ENCODE data around the gene FBLN2. TPM values are rescaled to one million over a fixed set of nuclear protein-coding genes. Genes with fewer than 3 reads are reported as not detected.

Gene FBLN2
- total RNA-seq, 1 experiment from 2014 or later = 0.39 TPM

DNA sequence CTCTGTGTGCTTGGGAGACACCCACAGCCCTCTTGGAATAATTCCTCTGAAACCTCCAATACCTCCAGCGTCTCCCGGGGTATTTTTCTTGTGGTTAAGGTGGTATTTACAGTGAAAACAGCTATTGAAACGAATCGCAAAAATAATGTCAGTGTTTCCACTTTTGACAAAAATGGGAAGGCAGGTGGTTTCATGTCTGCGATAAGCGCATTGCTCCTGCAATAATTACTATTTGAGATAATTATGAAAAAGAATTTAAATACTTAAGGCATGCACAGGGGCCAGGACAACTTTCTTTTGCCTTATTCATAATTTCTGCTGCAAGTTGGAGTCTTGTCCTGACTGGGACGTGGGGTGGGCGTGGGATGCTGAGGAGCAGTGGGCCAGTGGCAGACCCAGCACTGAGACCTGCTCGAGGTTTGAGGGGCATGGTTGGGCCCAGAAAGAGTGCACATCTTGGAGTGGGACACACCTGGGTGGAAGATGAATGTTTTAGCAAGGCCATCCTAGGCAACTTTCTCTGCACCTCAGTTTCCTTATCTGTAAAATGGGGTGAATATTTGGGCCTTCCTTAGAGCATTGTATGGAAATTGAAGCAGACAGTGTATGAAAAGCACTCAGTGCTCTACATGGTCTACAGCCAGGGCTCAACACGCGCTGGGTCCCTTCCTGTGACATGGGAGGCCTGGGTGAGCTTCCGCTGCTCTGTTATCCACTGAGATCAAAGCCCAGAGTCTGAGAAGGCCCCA, 110.5 kb downstream of the FBLN2 start:
- ChIA-PET CTCF (interaction anchor here (2.6 to 12.3 kb wide), 3 partner anchors 13 to 226 kb away, joined by 10 to 297 read pairs (median 16); partner anchors contain the start of gene WNT7A), POLR2A (no interaction called here), RAD21 (ENCODE audit: low non-redundant PET in 1 of 2, low total read pairs in 2 of 2, uncharacterized antibody in 2 of 2, unreplicated experiment in 2 of 2) (interaction anchor here in 1 of 2 experiments (2.5 kb wide), 1 partner anchor 222 kb away, joined by 21 read pairs; no protein-coding TSS in a partner anchor)
- ATAC-seq (no peak), DNase-seq (ENCODE audit: low read depth, low spot score) (no peak)
- BruUV-seq (replicated peaks) = no TSS peak
- Histone ChIP-seq H3K36me3 (ENCODE audit: control insufficient read depth in 1 of 2, insufficient read depth in 2 of 2, low read length in 2 of 2) (no peaks in the 10 kb centered on the region), H3K4me3 (replicated peaks in 1 of 2; ENCODE audit: low read depth in 1 of 2, low read length in 2 of 2) (no peak overlapping the region), H2AFZ (ENCODE audit: low read depth, low read length, poor library complexity, severe bottlenecking) (no peak overlapping the region), H3K27me3 (ENCODE audit: insufficient read depth, low read length) (no peaks in the 10 kb centered on the region), H3K9ac (ENCODE audit: low read length) (no peak overlapping the region), H4K20me1 (ENCODE audit: insufficient read depth) (no peaks in the 10 kb centered on the region), H3K4me2 (ENCODE audit: low read length) (no peak overlapping the region), H3K9me3 (ENCODE audit: control insufficient read depth in 1 of 2, insufficient read depth in 1 of 2, low read depth in 1 of 2, low read length in 2 of 2) (no peaks in the 10 kb centered on the region), H3K9me2 (ENCODE audit: insufficient read depth) (no peaks in the 10 kb centered on the region), H3K27ac (ENCODE audit: low read depth, low read length) (no peak overlapping the region), H3K79me2 (ENCODE audit: insufficient read depth, low read length) (no peaks in the 10 kb centered on the region), H3K4me1 (ENCODE audit: control insufficient read depth in 1 of 2, insufficient read depth in 2 of 2, low read length in 2 of 2) (peaks cover 0 to 11% of the 10 kb centered on the region in 2 experiments; a peak in 2 of 4 replicates)
- TF ChIP-seq, protein P1, sequence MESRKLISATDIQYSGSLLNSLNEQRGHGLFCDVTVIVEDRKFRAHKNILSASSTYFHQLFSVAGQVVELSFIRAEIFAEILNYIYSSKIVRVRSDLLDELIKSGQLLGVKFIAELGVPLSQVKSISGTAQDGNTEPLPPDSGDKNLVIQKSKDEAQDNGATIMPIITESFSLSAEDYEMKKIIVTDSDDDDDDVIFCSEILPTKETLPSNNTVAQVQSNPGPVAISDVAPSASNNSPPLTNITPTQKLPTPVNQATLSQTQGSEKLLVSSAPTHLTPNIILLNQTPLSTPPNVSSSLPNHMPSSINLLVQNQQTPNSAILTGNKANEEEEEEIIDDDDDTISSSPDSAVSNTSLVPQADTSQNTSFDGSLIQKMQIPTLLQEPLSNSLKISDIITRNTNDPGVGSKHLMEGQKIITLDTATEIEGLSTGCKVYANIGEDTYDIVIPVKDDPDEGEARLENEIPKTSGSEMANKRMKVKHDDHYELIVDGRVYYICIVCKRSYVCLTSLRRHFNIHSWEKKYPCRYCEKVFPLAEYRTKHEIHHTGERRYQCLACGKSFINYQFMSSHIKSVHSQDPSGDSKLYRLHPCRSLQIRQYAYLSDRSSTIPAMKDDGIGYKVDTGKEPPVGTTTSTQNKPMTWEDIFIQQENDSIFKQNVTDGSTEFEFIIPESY (IDR thresholded peaks at IDR 0.05; ENCODE audit: extremely low read depth, insufficient replicate concordance, low read length) = no peak
- TF ChIP-seq CEBPB (IDR thresholded peaks at IDR 0.05; ENCODE audit: low read depth) (no peak), EZH2phosphoT487 (IDR thresholded peaks at IDR 0.05; ENCODE audit: borderline replicate concordance) (no peak), SRF (IDR thresholded peaks at IDR 0.05; ENCODE audit: low read depth) (no peak), REST (IDR thresholded peaks at IDR 0.05; ENCODE audit: low read depth) (no peak), POLR2A (IDR thresholded peaks at IDR 0.05; ENCODE audit: borderline replicate concordance, extremely low read depth, insufficient read depth, insufficient read length) (no peak), ELF1 (IDR thresholded peaks at IDR 0.05; ENCODE audit: borderline replicate concordance, low read depth) (no peak), RAD21 (IDR thresholded peaks at IDR 0.05; ENCODE audit: low read depth) (no peak), POLR2AphosphoS5 (IDR thresholded peaks at IDR 0.05; ENCODE audit: low read depth, low read length) (no peak), ZNF274 (IDR thresholded peaks at IDR 0.05; ENCODE audit: low read depth, low read length) (no peak), SIN3A (IDR thresholded peaks at IDR 0.05; ENCODE audit: low read depth) (no peak), EZH2 (IDR thresholded peaks at IDR 0.05) (no peak)
- intact Hi-C loops (cut with micrococcal nuclease) = loop anchor here (10.0 kb wide), 1 partner anchor 465 kb away; the partner anchor contains the start of genes CHCHD4 and TMEM43

Data from HCT116 (cell line).